ENCODE measurements around the gene CAMK2B. TPM values are rescaled to one million over a fixed set of nuclear protein-coding genes. Genes with fewer than 3 reads are reported as not detected.
"Not testable (repeated sequence)": the region's sequence is repeated elsewhere in the genome, so short reads cannot be mapped to it uniquely, and the experiment has no call there.

CAMK2B gene
- total RNA-seq, 1 experiment from 2014 or later, result not detected

DNA sequence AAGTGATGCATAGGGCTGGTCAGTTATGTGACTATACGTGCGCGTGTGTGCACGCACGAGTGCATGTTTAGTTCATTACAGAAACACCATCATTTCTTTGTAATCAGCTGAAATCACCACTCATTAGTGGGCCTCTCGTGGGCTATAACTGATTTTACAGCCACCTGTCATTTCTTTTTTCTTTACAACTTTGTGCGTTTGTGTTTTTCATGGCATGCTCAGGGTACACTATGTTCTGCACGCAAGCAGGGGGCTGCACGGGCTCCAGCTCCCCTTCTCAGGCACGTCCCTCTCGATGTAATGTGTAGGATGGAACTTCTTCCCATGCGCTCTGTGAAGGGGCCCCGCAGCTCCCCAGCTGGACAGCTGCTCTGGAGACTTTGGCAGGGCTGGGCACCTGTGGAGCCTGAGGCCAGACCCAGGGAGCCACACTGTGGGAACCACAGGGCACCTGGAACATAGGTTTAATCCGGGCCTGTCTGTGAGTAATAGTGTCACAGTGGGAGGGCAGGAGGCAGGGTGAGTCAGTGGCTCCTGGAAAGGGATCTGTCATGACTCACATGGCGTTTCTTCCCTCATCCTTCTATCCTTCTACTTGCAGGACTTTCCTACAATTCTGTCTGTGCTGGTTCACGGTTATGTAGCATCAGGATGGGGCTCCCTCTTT lies 141.1 kb downstream of the CAMK2B start:
- H3K27me3 ChIP-seq (ENCODE audit: low read length), result peaks cover 3% of the 10 kb centered on the region; the same call in 1 of the 2 replicates
- H3K36me3 ChIP-seq (ENCODE audit: insufficient read depth, low read length), result no peaks in the 10 kb centered on the region
- H3K4me2 ChIP-seq (ENCODE audit: low read depth, low read length, poor library complexity, severe bottlenecking), result no peak overlapping the region
- no peaks in the 10 kb centered on the region for H3K9me2 ChIP-seq (replicated peaks; ENCODE audit: insufficient read depth, low read length)
- H3K9ac ChIP-seq (ENCODE audit: low read length), result no peak overlapping the region
- H2AFZ ChIP-seq (ENCODE audit: low read length), result no peak overlapping the region
- H3K4me1 ChIP-seq (ENCODE audit: low read length), result no peaks in the 10 kb centered on the region
- no peak overlapping the region for H3K4me3 ChIP-seq (ENCODE audit: low read length)
- no peaks in the 10 kb centered on the region for H3K9me3 ChIP-seq (ENCODE audit: low read length)
- no peak for DNase-seq
- no peak overlapping the region for H3K27ac ChIP-seq (ENCODE audit: low read length)
- H4K20me1 ChIP-seq (ENCODE audit: insufficient read depth, low read depth, low read length), result no peaks in the 10 kb centered on the region
- H3K79me2 ChIP-seq (ENCODE audit: low read length), result no peaks in the 10 kb centered on the region

DNA sequence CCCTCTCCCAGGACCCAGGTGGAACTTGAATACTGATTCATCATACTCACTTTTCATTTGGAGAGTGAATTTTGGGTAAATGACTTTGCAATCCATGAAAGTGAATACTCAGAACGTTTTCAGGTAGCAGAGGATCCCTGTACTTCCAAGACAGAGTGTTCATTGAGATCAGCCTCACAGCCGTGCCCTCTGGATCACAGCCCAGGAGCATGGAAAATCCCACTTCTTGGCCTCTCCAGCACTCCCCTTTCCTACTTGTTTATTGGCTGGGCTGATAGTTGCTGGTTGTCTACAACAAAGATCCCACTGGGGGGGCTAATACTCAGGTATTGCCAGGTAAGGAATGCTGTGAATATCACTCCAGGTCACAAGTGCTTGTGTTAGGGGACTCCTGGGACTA lies 142.0 kb downstream of the CAMK2B start:
- Histone ChIP-seq H3K27me3 (ENCODE audit: low read length) (peaks cover 3% of the 10 kb centered on the region; the same call in 1 of the 2 replicates), H4K20me1 (ENCODE audit: insufficient read depth, low read depth, low read length) (no peaks in the 10 kb centered on the region), H2AFZ (ENCODE audit: low read length) (no peak overlapping the region), H3K4me1 (ENCODE audit: low read length) (no peaks in the 10 kb centered on the region), H3K4me2 (ENCODE audit: low read depth, low read length, poor library complexity, severe bottlenecking) (no peak overlapping the region), H3K9ac (ENCODE audit: low read length) (no peak overlapping the region), H3K9me3 (ENCODE audit: low read length) (no peaks in the 10 kb centered on the region), H3K36me3 (ENCODE audit: insufficient read depth, low read length) (no peaks in the 10 kb centered on the region), H3K4me3 (ENCODE audit: low read length) (no peak overlapping the region), H3K27ac (ENCODE audit: low read length) (no peak overlapping the region), H3K79me2 (ENCODE audit: low read length) (no peaks in the 10 kb centered on the region), H3K9me2 (replicated peaks; ENCODE audit: insufficient read depth, low read length) (no peaks in the 10 kb centered on the region)
- DNase-seq, result no peak

DNA sequence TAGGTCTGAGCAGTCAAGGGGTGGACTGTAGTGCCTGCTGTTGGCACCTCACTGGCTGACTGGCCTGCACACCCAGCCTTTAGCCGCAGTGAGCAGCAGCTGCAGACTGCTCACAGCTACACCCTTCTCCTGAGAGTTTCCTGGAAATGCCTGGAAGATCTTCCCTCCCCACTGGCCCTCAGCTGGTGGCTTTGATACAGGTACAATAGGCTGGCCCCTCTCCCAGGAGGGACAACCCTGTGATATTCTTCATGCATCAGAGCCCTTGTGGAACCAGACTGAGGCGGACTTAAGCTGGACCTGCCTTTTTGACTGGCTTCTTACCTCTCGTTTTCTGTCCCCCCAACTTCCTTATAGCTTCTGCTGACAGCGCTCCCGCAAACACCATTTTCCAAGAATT lies 142.6 kb downstream of the CAMK2B start:
- Histone ChIP-seq H3K9me2 (replicated peaks; ENCODE audit: insufficient read depth, low read length) (no peaks in the 10 kb centered on the region), H3K9ac (ENCODE audit: low read length) (no peak overlapping the region), H3K4me2 (ENCODE audit: low read depth, low read length, poor library complexity, severe bottlenecking) (no peak overlapping the region), H3K4me1 (ENCODE audit: low read length) (no peaks in the 10 kb centered on the region), H2AFZ (ENCODE audit: low read length) (no peak overlapping the region), H3K9me3 (ENCODE audit: low read length) (no peaks in the 10 kb centered on the region), H3K27me3 (ENCODE audit: low read length) (peaks cover 3% of the 10 kb centered on the region; the same call in 1 of the 2 replicates), H3K36me3 (ENCODE audit: insufficient read depth, low read length) (no peaks in the 10 kb centered on the region), H3K4me3 (ENCODE audit: low read length) (no peak overlapping the region), H3K79me2 (ENCODE audit: low read length) (no peaks in the 10 kb centered on the region), H4K20me1 (ENCODE audit: insufficient read depth, low read depth, low read length) (no peaks in the 10 kb centered on the region), H3K27ac (ENCODE audit: low read length) (no peak overlapping the region)
- no peak for DNase-seq

DNA sequence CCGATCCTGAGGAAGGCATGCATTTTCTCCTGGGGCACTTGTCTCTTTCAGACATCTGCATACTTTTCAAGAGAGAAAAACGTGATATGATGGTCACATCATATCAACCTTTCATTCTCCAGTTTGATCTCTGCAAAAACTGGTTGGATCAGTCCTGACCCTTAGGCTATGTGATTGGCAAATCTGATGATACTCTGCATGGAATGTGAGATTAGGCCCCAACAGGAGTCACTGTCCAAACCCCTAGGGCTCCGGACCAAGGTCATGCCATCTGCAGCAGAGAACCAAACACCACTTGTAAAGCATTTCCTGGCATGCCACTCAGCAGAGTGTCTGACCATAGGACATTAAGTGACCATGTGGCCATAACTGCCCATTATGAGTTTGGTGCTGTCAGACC lies 144.8 kb downstream of the CAMK2B start:
- Histone ChIP-seq H2AFZ (ENCODE audit: low read length) (no peak overlapping the region), H3K4me1 (ENCODE audit: low read length) (no peaks in the 10 kb centered on the region), H3K9ac (ENCODE audit: low read length) (no peak overlapping the region), H3K4me3 (ENCODE audit: low read length) (no peak overlapping the region), H3K9me2 (replicated peaks; ENCODE audit: insufficient read depth, low read length) (no peaks in the 10 kb centered on the region), H3K9me3 (ENCODE audit: low read length) (no peaks in the 10 kb centered on the region), H4K20me1 (ENCODE audit: insufficient read depth, low read depth, low read length) (no peaks in the 10 kb centered on the region), H3K27me3 (ENCODE audit: low read length) (peaks cover 3% of the 10 kb centered on the region; the same call in 1 of the 2 replicates), H3K4me2 (ENCODE audit: low read depth, low read length, poor library complexity, severe bottlenecking) (no peak overlapping the region), H3K36me3 (ENCODE audit: insufficient read depth, low read length) (no peaks in the 10 kb centered on the region), H3K27ac (ENCODE audit: low read length) (no peak overlapping the region), H3K79me2 (ENCODE audit: low read length) (no peaks in the 10 kb centered on the region)
- DNase-seq, result no peak

DNA sequence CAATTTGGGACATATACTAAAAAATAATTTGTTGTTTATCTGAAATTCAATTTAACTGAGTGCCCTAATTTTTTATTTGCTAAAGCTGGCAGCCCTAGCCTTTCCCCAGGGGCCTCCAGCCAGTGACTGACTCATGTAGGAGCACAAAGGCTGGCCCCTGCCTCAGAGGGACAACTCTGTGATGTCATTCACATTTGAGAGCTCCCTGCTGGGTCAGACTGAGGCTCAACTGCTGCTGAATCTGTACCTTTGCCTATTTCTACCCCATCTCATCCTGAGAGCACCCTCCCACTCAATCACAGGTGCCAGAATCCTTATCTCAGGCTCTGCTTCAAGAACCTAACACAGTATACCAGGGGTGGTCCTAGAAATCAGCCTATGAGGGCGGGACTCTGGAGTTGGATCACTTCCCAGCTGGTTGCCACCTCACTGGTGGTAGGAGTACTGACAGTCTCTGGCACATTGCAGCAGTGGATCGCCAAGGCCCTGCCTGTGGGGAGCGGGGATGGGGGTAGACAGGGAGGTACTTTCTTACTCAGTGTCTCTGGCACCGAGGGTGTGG lies 147.7 kb downstream of the CAMK2B start:
- no peaks in the 10 kb centered on the region for H3K36me3 ChIP-seq (ENCODE audit: insufficient read depth, low read length)
- no peak overlapping the region for H2AFZ ChIP-seq (ENCODE audit: low read length)
- no peaks in the 10 kb centered on the region for H3K4me1 ChIP-seq (ENCODE audit: low read length)
- H3K9me3 ChIP-seq (ENCODE audit: low read length), result no peaks in the 10 kb centered on the region
- no peak for DNase-seq
- H3K4me2 ChIP-seq (ENCODE audit: low read depth, low read length, poor library complexity, severe bottlenecking), result no peak overlapping the region
- no peaks in the 10 kb centered on the region for H4K20me1 ChIP-seq (ENCODE audit: insufficient read depth, low read depth, low read length)
- peaks cover 3% of the 10 kb centered on the region; the same call in 1 of the 2 replicates for H3K27me3 ChIP-seq (ENCODE audit: low read length)
- H3K4me3 ChIP-seq (ENCODE audit: low read length), result no peak overlapping the region
- no peaks in the 10 kb centered on the region for H3K79me2 ChIP-seq (ENCODE audit: low read length)
- no peak overlapping the region for H3K9ac ChIP-seq (ENCODE audit: low read length)
- H3K27ac ChIP-seq (ENCODE audit: low read length), result no peak overlapping the region
- H3K9me2 ChIP-seq (replicated peaks; ENCODE audit: insufficient read depth, low read length), result no peaks in the 10 kb centered on the region

DNA sequence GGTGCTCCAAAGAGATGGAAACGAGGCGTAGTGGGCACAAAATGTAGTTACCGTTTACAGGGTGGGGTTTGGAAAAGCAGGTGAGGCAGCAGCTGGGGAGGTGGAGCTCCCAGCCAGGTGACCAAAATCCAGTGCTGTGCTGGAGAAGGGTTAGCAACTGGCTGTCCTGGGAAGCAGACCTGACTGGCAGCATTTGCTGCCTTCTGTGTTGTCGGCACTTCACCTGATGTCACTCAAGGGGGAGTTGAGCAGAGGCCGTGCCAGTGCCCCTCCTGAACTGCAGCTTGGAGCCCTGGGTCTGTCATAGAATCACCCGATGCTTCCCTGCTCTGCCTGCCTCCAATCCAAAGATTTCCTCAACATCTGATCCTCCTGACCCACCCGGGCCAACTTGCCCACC lies 148.9 kb downstream of the CAMK2B start:
- no peaks in the 10 kb centered on the region for H3K9me3 ChIP-seq (ENCODE audit: low read length)
- H3K27me3 ChIP-seq (ENCODE audit: low read length), result peaks cover 3% of the 10 kb centered on the region; the same call in 1 of the 2 replicates
- H3K36me3 ChIP-seq (ENCODE audit: insufficient read depth, low read length), result no peaks in the 10 kb centered on the region
- H3K27ac ChIP-seq (ENCODE audit: low read length), result no peak overlapping the region
- no peaks in the 10 kb centered on the region for H3K9me2 ChIP-seq (replicated peaks; ENCODE audit: insufficient read depth, low read length)
- DNase-seq, result no peak
- H3K4me1 ChIP-seq (ENCODE audit: low read length), result no peaks in the 10 kb centered on the region
- no peak overlapping the region for H3K4me2 ChIP-seq (ENCODE audit: low read depth, low read length, poor library complexity, severe bottlenecking)
- no peak overlapping the region for H3K9ac ChIP-seq (ENCODE audit: low read length)
- no peaks in the 10 kb centered on the region for H3K79me2 ChIP-seq (ENCODE audit: low read length)
- H2AFZ ChIP-seq (ENCODE audit: low read length), result no peak overlapping the region
- H3K4me3 ChIP-seq (ENCODE audit: low read length), result no peak overlapping the region
- no peaks in the 10 kb centered on the region for H4K20me1 ChIP-seq (ENCODE audit: insufficient read depth, low read depth, low read length)

DNA sequence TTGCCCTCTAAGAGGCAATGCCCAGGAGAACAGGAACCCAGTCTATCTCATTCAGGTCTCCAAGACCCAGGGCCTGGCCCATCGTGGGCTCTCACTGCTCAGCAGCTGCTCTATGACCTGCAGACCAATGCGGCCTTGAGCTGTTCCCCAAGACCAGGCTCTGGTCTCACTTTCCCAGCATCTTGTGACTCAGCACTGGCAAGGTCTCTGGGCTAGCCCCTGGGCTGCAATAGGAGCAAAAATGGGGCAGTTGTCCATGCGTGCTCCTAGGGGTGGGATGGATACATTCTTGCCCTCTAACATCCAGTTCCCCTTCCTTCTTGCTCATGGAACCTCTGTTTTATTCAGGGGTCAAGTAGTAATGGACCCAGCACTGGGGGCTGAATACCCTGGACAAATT lies 149.7 kb downstream of the CAMK2B start:
- no peaks in the 10 kb centered on the region for H3K27me3 ChIP-seq (ENCODE audit: low read length)
- no peaks in the 10 kb centered on the region for H3K9me3 ChIP-seq (ENCODE audit: low read length)
- DNase-seq, result no peak
- H4K20me1 ChIP-seq (ENCODE audit: insufficient read depth, low read depth, low read length), result no peaks in the 10 kb centered on the region
- no peak overlapping the region for H3K4me2 ChIP-seq (ENCODE audit: low read depth, low read length, poor library complexity, severe bottlenecking)
- no peaks in the 10 kb centered on the region for H3K36me3 ChIP-seq (ENCODE audit: insufficient read depth, low read length)
- no peaks in the 10 kb centered on the region for H3K79me2 ChIP-seq (ENCODE audit: low read length)
- no peak overlapping the region for H3K4me3 ChIP-seq (ENCODE audit: low read length)
- no peak overlapping the region for H3K27ac ChIP-seq (ENCODE audit: low read length)
- H3K4me1 ChIP-seq (ENCODE audit: low read length), result no peaks in the 10 kb centered on the region
- H3K9ac ChIP-seq (ENCODE audit: low read length), result no peak overlapping the region
- H2AFZ ChIP-seq (ENCODE audit: low read length), result no peak overlapping the region
- no peaks in the 10 kb centered on the region for H3K9me2 ChIP-seq (replicated peaks; ENCODE audit: insufficient read depth, low read length)

DNA sequence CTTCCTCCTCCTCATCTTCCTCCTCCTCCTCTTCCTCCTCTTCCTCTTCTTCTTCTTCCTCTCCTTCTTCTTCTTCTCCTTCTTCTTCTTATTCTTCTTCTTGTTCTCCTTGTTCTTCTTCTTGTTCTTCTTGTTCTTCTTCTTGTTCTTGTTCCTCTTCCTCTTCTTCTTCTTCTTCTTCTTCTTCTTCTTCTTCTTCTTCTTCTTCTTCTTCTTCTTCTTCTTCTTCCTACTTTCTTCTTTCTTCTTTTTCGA lies 150.8 kb downstream of the CAMK2B start:
- not testable (repeated sequence) for H3K4me1 ChIP-seq (ENCODE audit: low read length); H3K9me3 ChIP-seq (ENCODE audit: low read length); H4K20me1 ChIP-seq (ENCODE audit: insufficient read depth, low read depth, low read length); H3K9me2 ChIP-seq (replicated peaks; ENCODE audit: insufficient read depth, low read length); H3K79me2 ChIP-seq (ENCODE audit: low read length); H3K27ac ChIP-seq (ENCODE audit: low read length); H3K9ac ChIP-seq (ENCODE audit: low read length); DNase-seq; H3K4me2 ChIP-seq (ENCODE audit: low read depth, low read length, poor library complexity, severe bottlenecking); H2AFZ ChIP-seq (ENCODE audit: low read length); H3K27me3 ChIP-seq (ENCODE audit: low read length); H3K36me3 ChIP-seq (ENCODE audit: insufficient read depth, low read length); H3K4me3 ChIP-seq (ENCODE audit: low read length)
